Stimulated activated CD8-positive, alpha-beta memory T cell treated with anti-CD3 and anti-CD28 coated beads, Interleukin-12 subunit alpha, Interleukin-12 subunit beta, amount 100 ng/mL, for 24 hours (primary cell): ENCODE results near the gene LANCL1.

Experiments
- DNase-seq: peaks from one replicate; pipeline ENCODE4 v3.0.0-alpha.2; 2020; ENCODE audit errors: extremely low read depth

LANCL1 gene, protein sequence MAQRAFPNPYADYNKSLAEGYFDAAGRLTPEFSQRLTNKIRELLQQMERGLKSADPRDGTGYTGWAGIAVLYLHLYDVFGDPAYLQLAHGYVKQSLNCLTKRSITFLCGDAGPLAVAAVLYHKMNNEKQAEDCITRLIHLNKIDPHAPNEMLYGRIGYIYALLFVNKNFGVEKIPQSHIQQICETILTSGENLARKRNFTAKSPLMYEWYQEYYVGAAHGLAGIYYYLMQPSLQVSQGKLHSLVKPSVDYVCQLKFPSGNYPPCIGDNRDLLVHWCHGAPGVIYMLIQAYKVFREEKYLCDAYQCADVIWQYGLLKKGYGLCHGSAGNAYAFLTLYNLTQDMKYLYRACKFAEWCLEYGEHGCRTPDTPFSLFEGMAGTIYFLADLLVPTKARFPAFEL

DNA sequence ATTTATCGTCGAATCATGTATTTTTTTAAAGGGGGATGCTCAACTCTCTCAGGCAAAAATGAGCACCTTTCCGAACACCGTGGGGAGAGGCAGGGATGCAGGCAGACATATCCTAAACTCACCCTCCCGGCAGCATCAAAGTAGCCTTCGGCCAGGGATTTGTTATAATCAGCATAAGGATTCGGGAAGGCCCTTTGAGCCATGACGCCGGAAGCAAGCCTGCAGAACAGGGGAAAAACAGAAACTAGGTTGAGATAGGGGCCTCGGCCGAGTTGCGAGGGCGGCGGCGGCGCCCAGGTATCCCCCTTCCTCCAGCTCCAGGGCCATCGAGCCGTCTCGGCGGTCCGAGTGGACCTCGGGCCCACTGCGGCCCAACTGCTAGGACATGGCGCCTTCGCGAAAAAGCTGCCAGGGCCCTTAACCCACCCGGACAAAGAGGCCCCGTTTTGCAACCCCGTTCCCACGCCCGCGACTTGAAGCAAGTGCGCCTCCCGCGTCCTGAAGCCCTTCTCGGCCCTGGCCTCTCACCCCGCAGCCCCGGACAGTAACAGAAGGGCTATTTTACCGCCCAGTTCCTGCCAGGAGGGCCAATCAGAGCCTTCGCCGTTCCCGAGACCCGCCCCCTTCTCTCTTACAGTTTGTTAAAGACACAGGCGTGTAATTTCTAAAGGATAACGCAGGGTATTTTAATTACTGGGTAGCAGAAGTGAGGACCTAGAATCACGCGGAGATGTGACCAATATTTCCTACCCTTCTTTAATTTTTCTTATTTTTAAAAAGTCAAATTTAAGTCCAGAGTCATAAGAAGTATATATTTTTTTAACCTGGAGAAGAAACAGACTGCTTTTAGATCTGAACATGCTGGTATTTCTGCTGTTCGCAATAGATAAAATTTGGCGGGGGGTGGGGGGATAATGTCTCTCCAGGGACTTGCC is at the start of gene LANCL1:
Gene LANCL1, minus strand, starts transcription at position 566 of the 935 bp plus-strand sequence. Its CDS starts 363 bp downstream, at position 203.
- peak; percentile 51 for DNase-seq

DNA sequence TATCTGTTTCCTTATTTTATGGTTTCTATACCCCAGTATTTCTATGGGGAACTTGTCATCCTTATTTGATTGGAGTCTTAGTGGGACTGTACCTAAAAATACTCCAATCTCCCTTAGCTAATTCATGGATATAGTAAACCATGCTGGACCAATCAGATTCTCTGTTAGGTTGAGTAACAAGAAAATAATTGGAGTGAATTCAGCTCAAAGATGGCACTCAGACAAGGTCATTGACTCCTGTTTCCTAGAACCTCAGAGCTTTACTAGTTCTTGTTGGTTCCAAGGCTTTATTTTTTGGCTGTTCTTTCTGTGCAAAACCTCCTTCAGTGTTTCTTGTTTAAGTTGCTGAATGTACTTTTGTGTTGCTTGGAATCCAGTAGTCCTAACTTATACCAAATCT is 48.0 kb upstream of the LANCL1 start:
- no peak for DNase-seq

DNA sequence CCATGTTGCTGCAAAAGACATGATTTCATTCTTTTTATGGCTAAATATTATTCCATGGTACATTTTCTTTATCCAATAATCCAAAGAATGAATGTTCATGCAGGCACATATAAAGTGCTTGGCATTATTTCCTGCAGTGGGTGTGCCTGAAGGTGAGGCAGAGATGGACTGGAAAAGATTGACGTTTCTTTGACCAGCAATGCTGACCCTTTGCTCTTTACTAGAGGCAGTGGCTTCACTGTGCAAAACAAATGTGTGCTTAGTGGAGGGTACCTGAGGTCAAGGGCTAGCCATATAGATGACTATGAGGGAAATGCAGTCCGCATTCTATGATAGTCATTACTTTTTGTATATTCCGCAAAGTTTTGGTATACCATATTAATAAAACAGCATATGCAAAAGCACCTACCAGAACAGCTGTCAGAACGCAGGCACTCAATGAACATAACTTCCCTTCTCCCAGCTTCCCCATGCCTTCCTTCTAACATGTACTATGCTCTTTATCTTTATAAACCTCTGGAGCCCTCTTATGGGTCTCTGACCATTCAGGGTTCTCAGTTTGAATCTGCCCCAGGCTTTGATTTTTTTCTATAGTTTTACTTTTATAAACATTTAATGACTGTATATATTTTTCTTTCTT is 47.2 kb upstream of the LANCL1 start:
- no peak for DNase-seq

DNA sequence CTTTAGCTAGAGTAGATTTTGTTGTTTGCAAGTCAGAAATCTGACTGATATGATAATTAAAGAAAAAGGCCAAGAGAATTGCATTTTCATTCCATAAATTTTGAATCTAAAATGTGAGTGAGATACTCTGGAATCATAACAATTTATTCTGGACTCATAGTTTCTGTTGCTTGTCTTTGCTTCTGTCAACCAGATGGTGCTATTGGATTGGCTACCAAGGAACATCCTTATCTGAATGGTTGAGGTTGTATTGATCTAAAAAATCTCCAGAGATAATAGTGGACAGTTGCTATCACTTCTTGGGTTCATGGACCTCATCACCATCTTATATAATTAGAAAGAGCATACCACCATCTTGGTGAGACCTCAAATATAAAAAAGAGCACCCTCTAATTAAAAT is 45.8 kb upstream of the LANCL1 start:
- DNase-seq = no peak

DNA sequence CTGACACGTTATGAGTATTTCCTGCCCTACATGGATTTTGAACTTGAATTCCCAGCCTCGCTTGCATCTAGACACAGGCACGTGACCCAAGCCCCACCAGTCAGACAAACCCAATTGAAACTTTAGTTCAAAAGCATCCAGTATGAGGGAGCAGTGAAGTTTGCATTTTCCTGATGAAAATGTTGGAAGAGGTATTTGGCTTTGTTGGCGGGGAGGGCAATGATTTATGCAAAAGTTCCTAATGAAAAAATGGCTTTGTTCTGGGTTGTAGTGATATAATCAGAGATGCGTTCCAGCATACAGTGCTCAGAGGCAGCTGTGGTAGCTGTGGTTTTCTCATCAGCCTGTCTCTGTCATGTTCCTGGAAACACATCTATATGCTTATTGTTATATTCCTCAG is 43.0 kb upstream of the LANCL1 start:
- no peak for DNase-seq

DNA sequence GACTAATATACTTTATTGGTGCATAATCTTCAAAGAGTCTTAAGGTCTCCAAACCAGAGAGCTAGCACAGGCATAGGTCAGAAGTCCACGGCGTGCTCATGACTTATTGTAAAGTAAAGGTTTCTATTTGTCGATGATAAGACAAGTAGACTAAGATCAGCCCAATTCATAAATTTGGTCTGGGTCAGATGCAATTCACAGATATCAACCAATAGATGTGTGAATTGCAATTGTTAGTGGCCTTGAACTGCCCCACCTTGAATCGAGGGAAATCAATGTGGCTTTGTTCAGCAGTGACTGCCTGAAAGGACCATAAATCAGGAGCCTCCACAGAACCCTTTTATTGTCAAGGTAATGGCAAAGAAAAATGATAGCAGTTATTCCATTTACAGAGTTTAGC is 40.7 kb upstream of the LANCL1 start:
- no peak for DNase-seq

DNA sequence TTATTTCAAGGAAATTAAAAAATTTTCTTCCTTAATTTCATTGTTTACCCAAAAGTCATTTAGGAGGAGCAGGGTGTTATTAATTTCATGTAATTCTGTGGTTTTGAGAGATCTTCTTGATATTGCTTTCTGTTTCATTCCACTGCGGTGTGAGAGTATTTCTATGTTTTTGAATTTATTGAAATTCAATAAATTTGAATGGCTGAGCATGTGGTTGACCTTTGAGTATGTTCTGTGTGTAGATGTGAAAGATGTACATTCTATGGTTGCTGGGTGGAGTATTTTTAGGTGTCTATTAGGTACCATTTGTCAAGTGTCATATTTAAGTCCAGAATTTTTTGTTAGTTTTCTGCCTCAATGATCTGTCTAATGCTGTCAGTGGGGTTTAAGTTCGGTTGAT is 39.4 kb upstream of the LANCL1 start:
- DNase-seq = no peak

DNA sequence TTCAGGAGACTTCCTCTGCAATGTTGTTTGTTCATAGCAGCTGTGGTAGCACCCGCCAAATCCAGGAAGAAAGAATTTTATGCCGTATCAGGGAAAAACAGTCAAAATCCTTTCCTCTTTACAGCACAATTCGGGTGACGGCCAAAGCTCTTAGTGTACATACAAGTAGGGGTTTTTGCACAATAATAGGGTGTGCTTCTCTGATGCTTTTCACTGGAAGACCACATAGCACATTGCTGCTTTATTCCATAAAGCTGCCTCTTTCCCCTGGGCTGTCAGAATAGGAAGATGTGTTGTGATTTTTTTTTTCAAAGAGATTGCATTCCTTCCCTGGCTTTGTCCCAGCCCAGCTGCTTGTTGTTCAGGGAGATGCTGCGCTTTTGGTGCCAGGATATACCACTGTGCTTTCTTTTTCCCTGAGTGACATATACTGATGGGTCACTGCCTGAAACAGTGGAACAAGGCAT is 27.2 kb upstream of the LANCL1 start:
- no peak for DNase-seq

DNA sequence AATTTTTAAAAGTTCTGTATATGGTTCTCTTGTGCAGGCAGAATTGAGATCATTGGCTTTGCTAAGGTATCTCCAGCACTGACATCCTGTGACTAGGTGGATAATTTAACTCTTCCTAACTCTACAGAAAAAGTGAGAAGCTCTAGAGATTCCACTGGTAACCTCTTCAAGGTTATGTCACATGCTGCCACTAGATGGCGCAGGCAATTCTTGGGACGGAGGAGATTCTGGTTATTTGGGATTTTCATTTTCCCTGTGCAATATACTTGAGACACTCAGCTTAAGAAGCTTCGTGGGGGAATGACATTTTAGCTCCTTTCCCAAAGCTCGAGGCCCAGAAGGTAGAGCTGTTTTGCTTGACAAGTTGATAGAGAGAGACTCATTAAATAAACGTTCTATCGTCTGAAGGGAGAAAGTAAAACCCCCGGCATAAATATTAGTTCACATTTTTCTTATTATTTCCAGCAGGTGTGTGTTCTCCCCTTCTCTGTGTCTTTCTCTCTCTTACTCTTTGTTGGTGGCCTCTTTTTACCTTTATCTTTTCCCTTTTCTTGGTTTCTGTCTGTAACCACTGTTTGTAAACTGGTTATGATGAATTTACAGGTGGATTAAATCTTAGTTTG is 26.6 kb upstream of the LANCL1 start:
- peak; percentile 2 for DNase-seq

DNA sequence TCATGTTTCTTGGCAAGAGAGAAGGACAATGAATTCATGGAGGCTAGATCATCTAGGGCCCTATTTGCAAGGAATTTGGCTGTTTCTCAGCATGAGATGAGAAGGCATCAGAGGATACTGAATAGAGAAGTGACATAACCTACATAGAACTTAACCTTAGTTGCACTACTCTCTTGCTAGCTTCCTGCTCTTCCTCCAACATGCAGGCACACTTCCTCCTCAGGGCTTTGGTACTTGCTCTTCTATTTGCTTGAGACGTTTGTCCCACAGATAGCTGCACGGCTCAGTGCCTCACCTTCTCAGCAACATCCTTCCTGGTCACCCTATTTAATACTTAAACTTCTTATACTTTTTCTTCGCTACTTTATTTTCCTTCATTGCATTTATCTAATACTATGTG is 20.0 kb upstream of the LANCL1 start:
- DNase-seq = no peak

DNA sequence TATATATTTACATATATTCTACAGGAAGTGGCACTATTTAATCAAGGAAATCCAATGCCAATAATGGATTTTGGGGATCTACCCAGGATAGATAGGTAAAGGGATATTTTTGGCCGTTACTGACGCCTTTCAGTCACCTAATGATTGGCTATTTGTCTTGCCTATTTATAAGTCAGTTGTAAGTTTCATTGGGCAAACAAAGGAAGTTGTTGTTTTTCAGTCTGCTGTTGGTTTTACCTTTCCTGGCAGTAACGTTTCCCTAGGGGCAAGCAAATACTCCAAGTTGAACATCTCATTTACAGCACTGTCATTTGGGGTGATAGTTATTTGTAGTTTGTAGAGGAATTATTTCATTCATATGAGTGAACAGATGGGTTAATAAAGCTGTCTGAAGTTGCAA is 17.0 kb upstream of the LANCL1 start:
- no peak for DNase-seq

DNA sequence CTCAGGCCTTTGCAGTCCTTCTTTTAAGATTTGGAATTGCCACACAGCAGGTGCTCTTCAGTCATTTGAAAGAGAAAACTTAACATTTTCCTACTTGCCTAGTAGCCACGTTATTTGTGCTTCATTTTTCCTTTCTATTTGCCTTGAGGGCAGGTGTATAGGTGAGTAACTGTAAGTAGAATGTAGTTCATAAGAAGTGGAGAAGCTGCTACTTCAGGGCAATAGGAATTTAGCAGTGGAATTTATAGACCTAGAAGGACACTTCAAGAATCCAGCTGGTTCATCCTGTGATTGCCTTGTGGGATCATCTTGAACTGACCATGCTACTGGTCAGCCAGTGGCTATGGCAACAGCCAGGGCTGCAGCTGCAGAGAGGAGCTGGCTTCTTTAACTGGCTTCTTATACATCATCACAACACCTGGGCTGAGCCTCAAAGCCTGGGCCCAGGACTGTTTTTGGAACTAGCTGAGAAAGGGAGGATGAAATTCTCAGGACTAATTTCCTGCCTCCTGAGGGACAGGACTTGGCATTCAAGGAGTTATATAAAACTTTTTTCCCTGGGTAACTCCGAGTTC is 5.1 kb upstream of the LANCL1 start:
- no peak for DNase-seq

DNA sequence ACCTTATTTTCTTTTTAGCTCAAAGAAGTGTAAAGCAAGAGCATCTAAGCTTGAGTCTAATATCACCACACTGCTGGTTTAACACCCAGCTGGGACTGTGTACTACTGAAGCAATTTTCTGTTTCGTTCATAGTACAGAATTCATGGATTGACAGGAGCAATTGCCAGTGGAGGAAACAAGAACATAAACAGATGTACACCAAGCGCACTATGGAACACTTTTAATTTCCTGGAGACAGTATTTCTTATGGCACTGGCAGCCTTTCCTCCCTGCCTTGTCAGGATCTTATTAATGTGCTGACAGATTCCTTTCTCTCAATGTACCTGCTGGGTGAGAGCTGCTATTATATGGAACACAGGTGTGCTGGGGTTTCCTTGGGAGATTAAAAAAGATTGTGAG is 4.2 kb upstream of the LANCL1 start:
- no peak for DNase-seq

DNA sequence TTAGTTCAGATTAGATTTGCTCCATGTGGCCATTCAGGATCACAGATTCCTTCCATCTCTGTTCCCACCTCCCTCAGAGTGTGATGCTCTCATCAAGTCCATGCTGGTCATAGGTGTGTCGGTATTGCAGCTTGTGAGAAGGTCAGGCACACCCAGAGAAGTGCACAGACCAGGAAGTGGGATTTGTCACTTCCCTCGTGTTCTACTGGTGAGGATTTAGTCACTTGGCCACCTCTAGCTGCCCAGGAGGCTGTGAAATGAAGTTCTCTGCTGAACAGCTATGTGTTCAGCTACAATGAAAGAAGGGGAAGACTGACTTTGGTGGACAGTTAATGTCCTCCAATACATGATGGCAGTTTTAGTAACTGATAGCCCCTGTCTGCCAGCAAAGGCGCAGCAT is 3.5 kb upstream of the LANCL1 start:
- DNase-seq = no peak

DNA sequence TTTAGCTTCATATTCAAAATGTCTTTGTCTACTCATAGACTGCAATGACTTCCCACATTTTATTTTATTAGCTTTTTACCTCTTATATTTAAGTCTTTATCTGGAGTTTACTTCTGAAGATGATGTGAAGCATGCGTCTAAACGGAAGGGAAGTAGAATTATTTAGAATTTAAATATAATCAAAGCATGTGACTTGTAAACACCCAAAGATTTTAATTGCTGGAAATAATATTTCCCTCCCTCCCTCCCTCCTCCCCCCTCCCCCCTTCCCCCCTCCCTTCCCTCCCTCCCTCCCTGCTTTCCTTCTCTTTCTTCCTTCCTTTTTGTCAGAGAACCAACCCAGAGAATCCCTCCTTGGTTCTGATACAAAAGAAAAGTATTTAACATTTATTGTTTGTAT is 2.1 kb upstream of the LANCL1 start:
- DNase-seq = no peak

DNA sequence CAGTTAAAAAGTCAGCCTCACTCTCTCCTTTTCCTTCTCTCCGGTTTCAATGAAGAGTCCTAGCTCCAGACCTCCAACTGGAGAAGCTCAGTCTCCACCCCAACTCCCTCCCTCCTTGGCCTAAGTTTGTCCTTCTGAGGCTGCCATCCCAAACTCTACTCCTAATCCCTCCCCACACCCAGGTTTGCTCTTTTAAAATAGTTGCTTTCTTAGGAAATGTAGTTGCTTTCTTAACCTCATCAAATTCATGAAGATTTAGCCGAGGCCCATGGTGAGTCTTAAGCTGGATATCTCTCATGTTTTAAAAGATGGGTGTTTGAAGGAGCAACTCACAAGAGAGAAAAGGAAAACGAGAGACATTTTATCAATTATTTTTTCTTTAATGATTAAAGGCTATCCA is 937 bp upstream of the LANCL1 start:
- no peak for DNase-seq

DNA sequence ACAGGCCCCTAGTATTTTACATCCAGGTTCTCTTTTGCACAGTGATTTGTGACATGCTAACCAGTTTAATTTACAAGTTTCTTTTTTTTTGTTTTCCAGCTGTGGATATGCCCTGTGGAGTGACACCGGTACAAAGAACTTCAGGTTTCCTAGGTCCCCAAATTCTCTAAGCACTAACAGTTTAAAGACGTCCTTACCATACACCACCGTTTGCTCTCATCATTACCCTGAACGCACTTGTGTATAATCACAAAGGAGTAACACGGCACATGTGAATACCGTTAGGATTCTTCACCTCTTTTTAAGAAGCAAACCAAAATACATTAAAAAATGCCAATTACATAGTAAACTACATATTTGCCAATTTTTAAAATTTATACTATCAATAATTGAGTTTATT is 853 bp downstream of the LANCL1 start:
- no peak for DNase-seq

DNA sequence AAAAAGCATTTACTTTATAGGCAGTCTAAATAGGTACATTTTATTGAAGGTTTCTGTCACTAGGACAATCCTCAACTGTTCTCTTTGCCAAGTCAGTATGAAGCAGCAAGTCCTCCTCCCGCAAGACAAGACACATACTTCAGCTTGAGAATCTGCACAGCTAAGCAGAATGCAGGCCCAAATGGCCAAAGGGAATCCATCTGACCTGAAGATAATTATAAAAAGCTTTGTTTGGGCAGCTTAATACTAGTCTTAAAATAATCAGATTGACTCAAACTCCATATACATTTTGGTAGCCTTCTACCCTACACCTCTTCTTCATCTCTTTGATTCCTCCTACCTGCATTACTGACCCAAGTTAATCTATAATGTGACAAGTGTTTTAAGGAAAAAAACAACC is 1.8 kb downstream of the LANCL1 start:
- no peak for DNase-seq

DNA sequence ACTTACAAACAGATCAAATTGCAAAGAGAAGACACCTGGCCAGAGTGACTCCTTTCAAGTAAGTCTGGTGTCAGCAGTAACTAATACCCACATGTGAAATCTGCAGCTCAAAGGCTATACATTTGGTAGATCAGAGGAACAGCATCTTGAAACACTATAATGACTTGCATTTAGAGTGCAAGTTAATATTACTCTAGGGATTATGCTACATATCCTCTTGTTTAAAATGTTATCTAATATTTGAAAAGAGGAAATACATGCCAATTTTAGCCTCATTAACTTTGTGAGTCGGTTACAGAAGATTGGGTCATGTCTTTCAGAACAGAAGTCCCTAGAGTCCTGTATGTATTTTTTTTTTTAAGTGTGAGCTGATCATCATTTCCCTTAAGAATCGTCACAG is 15.2 kb downstream of the LANCL1 start:
- DNase-seq = no peak

DNA sequence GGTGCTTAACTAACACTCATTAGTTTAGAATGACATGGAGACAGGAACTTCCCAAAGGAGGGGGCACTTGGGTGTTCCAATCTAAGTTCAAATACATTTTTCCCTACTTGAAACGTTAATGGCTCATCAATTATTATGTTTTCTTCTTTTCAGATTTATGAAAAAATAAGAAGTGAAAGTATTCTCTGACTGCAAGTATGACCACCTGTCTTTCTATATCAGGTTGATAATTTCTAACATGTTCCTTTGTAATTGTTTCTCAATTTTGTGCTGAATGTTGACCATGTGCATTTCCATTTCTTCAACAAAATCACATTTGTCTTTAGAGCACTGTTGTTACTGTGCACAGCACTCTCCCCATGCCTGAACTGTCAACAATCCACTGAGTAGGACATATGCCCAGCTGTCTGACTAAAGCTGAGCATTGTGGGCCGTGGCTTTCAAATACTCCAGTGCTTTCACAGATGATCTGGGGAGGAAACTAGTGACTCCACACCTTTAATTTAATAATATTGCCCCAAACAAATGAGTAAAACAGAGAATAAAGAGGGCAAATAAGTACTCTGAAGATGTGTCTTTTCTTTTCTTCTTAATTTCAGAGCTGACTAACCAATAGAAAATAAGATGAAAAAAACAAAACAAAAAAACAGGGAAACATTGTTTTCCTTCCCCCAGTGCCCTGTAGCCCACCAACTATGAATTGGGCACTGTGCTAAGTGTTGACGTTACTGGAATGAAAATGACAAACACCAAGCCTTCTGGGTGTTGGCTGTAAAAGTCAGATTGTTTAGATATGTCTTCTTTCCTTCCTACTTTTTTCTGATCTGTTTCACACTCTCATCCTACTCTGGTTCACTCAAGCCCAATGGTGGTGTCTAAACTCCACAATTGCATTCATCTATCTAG is 16.0 kb downstream of the LANCL1 start:
- no peak for DNase-seq
